DND-41 (cell line): ENCODE measurements around the gene PSMD13.

Source experiments
- CTCF ChIP-seq: IDR thresholded peaks from 2 replicates; pipeline ENCODE4 v1.5.1; 2012; ENCODE audit warnings: borderline replicate concordance, low read length, moderate library complexity, mild to moderate bottlenecking; ENCODE audit not compliant: poor library complexity, severe bottlenecking; ENCODE audit errors: extremely low read depth
- EZH2 ChIP-seq: IDR thresholded peaks from 3 replicates; pipeline ENCODE4 v1.6.1; 2012; ENCODE audit warnings: borderline replicate concordance, low read depth, mild to moderate bottlenecking, moderate library complexity, low read length, inconsistent platforms; ENCODE audit not compliant: severe bottlenecking

- TF ChIP-seq CTCF (no peak), EZH2 (no peak)
These were observed 39.4 kb downstream of the PSMD13 start for GRCh38 chr11:276219-276618.
